ENCODE results near the gene ATP6V1B1.

GRCh38 chr2:70887208-70887549, 48.5 kb upstream of the ATP6V1B1 start:
- TF ChIP-seq CEBPB (tag; IDR thresholded peaks at IDR 0.05) (no peak), NFYB (IDR thresholded peaks at IDR 0.05; ENCODE audit: extremely low read depth, insufficient read length) (no peak), TBP (optimal IDR thresholded peaks at IDR 0.05; ENCODE audit: low read depth, low read length) (no peak), CHD2 (IDR thresholded peaks at IDR 0.05; ENCODE audit: low read depth, low read length) (no peak), GABPA (tag; conservative IDR thresholded peaks at IDR 0.05; ENCODE audit: low read depth) (no peak), CTBP1 (IDR thresholded peaks at IDR 0.05; ENCODE audit: borderline replicate concordance) (no peak), ESRRA (IDR thresholded peaks at IDR 0.05; ENCODE audit: borderline replicate concordance, low read depth) (no peak), CBX1 (IDR thresholded peaks at IDR 0.05; ENCODE audit: low read depth) (no peak), TEAD4 (IDR thresholded peaks at IDR 0.05; ENCODE audit: low read length) (no peak), TEAD4 (CRISPR knock-in tag; IDR thresholded peaks at IDR 0.05; ENCODE audit: borderline replicate concordance) (no peak), POLR2A (conservative IDR thresholded peaks at IDR 0.05) (no peak), ZNF518B (CRISPR knock-in tag; IDR thresholded peaks at IDR 0.05) (no peak), GTF2A2 (tag; IDR thresholded peaks at IDR 0.05) (no peak)
